ENCODE measurements around the gene IRX5.

IRX5 gene

DNA sequence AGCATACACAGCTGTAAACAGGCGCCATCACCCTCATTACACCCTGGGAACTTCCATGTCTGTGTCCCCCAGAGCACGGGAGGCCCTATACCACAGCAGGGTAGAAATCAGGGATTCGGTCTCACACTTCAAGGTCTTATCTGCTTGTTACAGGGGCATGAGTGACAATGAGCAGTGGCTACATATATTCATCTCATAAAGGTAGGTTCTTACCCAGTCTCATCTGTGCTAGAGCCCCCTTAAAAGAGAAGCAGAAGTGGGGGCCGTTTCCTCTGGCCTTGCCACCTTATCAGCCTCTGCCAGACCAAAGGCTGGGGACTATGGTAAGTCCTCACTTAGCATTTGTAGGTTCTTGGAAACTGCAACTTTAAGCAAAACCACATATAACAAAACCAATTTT is 46.5 kb downstream of the IRX5 start:
- TF ChIP-seq, protein P1, sequence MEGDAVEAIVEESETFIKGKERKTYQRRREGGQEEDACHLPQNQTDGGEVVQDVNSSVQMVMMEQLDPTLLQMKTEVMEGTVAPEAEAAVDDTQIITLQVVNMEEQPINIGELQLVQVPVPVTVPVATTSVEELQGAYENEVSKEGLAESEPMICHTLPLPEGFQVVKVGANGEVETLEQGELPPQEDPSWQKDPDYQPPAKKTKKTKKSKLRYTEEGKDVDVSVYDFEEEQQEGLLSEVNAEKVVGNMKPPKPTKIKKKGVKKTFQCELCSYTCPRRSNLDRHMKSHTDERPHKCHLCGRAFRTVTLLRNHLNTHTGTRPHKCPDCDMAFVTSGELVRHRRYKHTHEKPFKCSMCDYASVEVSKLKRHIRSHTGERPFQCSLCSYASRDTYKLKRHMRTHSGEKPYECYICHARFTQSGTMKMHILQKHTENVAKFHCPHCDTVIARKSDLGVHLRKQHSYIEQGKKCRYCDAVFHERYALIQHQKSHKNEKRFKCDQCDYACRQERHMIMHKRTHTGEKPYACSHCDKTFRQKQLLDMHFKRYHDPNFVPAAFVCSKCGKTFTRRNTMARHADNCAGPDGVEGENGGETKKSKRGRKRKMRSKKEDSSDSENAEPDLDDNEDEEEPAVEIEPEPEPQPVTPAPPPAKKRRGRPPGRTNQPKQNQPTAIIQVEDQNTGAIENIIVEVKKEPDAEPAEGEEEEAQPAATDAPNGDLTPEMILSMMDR (conservative IDR thresholded peaks at IDR 0.05; ENCODE audit: low read depth) = no peak
- DNase-seq (ENCODE audit: low spot score) = no peak
- H3K27ac ChIP-seq = no peak overlapping the region
- POLR2A ChIA-PET (ENCODE audit: low non-redundant PET) = no interaction called here
- CTCF ChIA-PET = no interaction called here

DNA sequence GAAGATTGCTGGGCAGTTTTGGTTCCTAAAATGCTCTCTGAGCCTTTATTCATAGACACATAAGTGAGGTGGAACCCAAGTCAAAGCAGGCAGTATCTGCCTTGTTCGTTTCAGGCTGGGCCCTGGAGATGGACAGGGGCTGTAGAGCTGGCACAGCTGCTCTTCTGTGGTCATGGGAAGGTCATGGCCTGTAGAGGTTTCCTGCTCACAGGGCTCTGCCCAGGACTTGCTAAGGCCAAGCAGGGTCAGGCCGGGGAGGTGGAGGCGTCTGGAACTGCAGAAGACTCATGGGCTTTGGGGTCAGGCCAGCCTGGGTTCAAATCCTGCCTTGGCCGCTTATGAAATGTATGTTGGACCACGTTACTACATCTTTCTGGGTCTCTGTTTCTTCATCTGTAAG is 50.2 kb downstream of the IRX5 start:
- TF ChIP-seq, protein P1 (conservative IDR thresholded peaks at IDR 0.05; ENCODE audit: low read depth) = no peak
- ChIA-PET POLR2A (ENCODE audit: low non-redundant PET) (no interaction called here), CTCF (no interaction called here)
- no peak overlapping the region for H3K27ac ChIP-seq
- no peak for DNase-seq (ENCODE audit: low spot score)

Measured in RWPE1 (cell line).